Measurements from ENCODE around the gene FAM13A.

The FAM13A gene

DNA sequence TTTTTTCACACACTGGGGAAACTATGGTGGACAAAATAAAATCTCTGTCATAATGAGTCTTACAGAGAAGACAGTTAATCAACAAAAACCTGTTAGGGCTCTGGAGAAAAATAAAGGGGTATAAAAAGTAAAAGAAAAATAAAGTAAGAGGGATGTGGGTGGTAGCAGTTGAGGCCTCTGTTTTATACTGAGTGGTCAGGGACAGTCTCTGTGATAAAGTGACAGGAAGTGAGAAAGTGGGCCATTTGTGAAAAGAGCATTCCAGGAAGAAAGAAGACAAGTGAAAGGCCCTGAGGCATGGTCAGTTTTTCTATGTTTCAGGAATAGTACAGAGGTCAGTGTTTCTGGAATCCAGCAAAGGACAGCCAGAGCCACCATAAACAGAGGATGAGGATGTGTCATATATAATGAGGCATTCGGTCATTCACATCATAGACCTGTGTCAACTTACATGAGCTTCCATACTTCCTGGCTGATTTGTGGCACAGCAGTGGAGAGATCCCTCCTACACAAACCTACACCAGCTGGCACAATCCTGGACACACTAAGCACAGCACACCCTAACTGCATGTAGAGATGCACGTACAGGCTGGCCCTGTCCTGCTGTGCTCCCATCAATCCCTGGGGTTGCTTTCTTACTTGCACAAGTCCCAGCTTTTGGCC is 295.0 kb downstream of the FAM13A start:
- no peak for DNase-seq

DNA sequence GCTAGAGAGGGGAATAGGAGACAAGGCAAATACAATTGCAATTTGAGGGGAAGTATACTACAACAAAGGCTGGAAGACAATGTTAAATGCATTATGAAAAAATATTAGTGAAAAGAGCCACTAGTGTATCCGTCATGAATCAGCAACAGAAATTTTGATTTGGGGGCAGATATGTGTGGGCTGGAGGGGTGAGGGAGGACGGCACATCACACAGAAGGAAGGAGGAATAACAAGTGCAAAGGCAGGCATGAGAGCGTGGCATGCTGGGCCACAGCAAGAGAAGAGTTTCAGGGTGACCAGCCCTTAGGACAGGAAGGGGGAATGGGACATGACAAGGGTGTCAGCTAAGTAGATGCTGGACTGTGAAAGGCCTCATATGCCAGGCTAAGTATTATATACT is 295.6 kb downstream of the FAM13A start:
- DNase-seq, result no peak

DNA sequence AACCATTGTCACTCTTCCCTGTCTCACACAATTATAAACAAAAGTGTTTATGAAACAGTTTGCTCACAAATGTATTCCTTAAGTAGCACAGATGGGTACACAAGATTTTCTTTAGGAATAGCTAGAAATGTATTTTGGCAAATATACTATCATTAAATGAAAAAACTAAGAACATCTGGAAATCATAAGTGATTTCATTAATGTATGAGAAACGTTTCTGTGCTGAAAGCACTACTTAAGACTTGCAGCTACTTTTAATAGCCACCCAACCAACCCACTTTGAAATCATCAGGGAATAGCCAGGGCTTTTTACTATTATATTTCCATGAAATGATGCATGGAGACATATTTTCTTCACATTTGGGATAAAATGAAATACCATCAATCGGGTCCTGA is 297.1 kb downstream of the FAM13A start:
- DNase-seq, result no peak

DNA sequence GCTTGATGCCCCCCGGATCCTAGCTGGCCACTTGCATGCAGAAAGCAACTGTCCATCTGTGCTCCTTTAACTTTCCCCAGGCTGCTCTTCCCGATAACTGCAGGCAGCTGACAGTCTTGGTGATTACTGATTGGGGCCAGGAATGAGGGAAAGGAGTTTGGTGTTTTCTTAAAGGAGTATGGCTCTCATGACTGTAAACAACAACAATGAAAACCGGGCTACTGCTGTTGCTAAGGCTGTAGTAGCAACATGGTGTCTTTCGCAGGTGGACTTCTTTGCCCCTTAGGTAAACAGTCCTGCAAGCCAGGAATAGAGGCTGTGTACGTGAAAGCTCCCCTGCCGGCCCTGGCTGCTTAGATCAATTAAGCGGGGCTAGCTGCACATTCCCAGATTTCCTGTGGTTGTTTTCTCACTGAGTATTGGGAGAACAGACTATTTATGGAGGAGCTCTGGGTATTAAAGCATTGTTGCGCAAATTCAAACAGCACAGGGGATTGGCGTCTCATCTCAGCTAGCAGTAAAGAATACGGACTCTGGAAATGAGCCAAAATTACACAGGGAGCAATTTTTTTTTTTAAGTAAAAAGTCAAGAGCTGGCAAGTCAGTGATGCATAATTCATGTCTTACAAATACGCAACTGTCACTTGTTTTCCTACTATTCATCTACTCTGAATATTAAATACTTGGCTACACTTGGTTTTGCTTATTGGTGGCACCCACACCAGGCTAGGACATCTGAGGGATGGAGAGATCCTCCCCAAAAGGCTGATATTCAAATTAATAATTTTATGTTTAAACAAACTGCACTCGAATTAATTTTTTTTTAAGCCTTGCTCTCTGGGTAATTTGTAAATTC is 297.7 kb downstream of the FAM13A start:
- no peak for DNase-seq

DNA sequence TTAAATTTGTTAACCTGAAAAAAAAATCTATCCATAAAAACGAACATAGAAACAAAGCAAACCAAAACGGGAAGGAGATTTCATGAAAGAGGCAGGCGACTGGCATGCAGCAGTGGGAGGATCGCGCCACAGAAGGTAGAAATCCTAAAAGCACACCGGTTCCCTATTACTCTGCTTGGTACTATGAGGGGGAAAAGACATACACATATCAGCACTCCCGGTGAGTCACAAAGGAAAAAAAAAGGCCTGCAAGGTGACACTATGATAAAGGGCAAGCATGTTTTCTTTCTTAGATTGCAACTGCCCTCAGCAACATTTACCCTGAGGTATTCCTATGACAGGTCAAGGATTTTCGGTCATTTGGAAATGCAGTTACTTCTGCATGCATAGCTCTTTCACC is 298.7 kb downstream of the FAM13A start:
- no peak for DNase-seq

DNA sequence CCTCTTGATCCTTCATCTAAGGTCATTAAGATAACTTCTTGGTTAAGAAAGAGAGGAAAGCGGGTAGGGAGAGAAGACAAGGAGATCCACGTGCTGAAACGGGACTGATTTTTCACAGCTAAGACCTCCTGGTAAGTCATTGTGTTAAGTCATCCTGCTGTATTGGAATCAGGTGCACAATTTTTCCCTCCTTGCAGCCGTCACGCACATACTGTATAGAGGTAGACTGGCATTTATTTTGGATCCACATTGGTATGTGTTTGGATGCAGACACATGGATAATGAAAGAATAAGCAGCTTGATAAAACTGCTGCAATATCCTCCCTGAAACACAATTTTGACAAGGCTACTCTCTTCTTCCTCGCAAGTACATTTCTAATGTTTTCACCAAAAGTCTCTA is 299.2 kb downstream of the FAM13A start:
- no peak for DNase-seq

DNA sequence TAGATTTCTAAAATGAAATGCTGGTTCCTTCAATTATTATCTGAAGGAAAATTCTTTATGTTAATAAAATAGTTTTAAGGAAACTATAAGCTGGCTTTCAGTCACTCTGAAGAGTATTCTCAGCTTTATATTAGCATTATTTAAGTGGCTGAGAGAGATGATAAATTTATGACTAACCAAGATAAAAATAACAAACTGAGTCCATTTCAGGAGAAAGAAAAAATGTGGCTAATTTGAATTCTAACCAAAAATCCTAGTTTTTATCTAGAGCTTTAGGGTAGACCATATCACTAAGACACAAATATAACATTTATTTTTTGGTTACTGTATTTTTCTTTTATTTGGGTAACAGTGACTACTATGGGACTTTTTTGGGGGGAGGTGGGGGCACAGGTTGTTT is 299.9 kb downstream of the FAM13A start:
- no peak for DNase-seq

DNA sequence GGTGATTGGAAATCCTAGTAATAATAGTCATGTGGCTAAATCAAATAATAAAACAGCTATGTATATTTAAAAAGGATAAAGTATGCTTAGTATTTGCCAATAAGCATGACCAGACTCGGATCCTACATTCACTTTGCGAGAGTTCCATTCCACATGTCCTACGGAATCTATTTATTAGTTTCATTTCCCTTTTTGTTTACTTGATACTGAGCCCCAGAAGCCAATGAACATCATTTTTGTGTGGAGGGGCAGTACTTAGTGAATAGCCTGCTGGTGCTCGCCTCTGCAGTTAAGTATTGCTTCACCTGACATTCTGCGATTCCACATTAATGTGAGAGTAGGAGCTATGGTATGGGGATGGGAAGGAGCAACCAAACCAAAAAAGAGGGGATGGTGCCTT is 300.8 kb downstream of the FAM13A start:
- no peak for DNase-seq

DNA sequence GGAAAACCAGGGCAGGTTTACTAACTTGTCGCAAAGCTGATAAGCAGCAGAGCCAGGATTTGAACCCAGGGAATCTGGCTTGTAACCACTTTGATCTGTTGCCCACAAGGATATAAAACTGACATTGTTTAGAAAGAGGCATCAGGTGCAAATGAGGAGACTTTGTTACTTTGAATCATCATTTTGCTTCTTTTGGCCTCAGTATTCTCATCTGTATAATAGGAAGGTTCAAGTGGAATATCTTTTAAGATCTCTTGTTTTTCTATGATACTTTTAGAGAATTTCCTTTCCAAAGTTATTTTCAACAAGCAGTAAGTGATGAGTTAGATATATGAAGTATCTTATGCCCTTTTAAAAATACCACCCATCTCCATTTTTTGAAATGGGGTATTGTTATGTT is 301.5 kb downstream of the FAM13A start:
- DNase-seq, result no peak

DNA sequence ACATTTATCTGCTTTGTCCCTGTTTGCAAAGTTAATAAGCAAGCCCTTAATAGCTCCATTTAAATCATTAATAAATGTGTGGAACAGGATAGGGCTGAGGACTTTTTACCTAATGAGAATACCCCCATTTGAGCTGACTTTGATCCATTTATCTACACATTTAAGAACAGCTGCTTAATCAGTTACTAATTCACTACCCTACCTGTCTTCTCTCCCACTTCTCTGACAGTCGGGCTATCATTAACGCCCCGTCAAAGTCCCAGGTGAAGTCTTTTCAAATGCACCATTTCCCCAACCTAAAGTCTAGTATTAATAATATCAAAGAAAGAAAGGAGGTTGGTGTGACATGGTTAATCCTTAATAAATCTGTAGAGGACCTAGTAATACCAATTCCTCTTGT is 302.2 kb downstream of the FAM13A start:
- DNase-seq, result no peak

DNA sequence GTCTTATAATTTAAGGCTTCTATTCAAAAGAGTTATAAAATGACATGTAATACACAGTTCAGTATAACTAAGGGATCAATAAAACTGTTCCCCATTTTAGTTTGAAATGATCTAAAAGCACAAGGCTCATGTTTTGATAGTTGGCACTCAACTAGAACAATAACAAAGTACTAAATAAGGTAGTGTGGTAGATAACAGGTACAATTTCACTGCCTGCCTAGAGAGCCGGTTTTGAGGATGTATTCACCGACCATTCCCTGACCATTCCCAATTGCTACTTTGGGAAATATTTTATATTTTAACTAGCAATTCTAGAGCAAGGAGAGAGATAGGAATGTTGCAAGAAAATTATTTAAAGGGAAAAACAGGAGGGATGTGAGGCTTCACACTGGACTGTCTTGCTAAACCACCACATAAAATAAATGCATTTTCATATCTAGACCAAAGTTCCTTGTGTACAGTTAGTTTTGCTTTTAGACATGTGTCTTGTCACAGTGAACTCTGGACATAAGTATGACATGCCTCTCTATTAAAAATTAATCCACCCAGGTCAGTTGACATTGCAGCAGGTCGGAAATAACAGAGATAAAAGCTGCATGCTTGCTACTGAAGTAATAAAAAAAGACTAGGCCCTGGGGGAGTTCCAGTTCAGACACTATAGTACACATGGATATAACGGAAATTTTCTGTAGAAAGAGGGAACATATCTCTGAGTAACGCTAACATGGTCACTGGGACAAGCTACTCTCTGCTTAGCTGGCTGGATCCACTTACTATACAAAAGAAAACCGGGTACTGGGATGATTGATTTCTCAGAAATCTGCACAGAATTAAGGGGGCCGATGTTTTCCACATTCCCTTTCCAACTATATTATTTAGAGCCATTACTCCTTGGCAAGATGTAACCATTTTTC is 303.1 kb downstream of the FAM13A start:
- DNase-seq, result no peak

DNA sequence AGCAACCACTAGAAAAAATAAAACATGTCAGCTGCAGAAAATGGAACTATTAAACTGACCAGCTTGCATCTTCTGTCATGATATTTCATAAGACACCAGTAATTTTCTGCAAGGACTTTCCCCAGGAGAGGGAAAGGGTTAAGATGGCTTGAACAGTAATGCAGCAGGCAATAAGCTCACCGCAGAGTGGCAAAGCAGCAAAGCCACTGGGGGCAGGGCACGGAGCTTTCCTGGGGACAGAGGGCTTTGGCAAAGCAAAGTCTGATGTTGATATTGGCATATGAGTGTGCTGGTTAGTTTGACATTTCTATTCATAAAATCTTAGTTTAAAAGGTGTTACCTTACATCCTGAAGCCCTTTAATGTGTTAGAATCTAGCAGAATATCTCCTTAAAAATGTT is 304.2 kb downstream of the FAM13A start:
- no peak for DNase-seq

DNA sequence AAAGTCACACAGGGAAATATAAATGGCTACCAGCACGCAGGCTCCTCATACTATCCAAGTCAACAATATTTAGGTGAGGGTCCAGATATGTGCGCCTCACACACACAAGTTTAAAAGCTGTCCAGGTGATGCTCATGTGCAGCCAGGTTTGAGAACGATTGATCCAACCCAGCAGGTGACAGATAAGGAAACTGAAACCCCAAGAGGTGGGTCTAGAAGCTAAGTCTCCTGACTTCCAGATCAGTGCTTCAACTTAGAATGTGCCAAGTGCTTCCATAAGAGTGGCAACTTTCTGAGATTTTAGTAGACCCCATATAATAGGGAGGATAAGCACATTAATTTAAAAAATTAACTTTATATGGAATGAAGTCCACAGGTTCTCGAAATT is 304.9 kb downstream of the FAM13A start:
- no peak for DNase-seq

DNA sequence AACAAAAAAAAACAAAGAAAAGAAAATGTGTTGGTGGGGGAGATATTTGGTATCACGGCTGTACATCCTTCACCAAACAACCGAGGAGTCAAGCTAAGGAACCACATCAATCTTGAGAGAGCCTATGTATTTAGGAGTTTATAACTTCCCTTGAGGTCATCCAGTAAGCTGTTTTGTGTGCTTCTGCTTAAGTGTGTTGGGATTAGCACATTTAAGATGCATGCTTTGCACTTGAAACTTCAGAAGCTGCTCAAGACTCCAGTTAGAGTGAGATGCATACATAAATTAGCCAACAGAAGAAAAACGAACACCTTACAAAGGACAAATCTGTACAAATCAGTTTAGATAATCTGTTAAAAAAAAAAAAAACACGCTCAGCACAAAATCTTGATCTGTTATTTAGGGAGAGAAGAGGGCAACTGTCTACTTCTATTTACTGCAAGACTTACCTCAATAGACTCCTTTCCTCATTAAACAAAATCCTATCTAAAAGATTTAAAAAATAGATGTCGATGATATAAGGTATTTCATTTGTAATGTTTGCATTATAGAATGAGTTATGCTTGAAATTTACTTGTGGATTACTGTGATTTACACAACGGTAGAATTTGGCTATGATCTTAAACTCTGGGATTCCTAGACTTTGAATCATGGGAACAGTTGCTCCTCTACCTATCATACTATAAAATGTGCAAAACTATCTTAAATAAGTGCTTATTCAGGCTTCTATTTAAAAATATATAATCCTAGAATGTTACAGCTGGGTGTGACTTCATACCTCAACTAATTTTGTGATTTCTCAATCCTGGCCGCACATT is 305.5 kb downstream of the FAM13A start:
- no peak for DNase-seq

DNA sequence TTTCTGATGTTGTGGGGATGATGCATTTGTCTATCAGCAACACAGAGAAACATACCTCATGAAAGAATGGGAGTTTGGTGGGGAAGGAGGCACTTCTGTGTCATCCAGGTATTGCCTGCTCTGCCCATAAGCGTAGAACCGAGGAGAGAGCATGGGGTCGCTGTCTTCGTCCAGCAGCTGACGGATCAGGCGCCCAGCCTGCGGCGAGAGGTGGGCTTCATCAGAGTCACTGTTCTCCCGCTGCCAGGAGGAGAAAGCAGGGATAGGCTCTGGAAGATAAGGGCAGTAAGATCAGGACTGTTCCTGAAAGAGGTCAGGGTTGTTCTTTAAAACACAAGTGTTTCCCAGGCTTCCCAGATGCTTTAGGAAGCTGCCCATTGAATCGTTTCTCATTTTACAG is 306.6 kb downstream of the FAM13A start:
- DNase-seq, result no peak

DNA sequence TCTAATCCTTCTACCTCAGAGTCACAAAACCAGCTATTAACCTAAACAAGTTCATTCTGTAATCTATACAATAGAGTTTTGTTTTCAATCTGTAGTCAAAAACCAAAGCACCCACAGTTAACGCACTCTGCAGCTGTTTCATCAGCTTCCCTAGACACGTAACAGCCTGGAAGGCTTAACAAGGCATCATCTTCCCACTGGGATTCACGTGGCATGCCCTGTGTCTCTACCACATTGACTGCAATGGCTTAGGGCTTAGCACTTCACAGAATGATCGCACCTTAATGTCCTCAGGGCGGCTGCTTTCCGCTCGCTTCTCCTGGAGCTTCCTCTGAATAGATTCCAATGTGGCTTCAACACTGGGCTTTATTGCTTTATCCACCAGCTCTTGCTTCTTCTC is 309.6 kb downstream of the FAM13A start:
- no peak for DNase-seq

DNA sequence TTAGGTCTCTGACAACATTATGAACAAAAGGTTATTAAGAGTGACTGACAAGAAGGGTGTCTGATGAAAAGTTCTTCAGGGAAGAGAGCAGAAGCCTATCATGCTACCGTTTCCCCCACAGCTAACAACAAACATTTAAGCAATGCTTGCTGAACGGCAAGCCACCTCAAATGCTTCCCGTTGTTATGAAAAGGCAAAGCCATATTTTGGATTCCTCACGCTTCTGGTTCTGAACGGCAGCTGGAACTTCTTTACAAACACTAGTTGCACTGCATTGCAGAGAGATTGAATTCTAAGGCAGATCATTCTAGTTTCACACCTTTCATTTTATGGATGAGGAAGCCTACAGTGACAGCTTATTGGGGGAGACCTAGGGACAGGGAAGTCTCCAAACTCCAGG is 310.8 kb downstream of the FAM13A start:
- DNase-seq, result no peak

DNA sequence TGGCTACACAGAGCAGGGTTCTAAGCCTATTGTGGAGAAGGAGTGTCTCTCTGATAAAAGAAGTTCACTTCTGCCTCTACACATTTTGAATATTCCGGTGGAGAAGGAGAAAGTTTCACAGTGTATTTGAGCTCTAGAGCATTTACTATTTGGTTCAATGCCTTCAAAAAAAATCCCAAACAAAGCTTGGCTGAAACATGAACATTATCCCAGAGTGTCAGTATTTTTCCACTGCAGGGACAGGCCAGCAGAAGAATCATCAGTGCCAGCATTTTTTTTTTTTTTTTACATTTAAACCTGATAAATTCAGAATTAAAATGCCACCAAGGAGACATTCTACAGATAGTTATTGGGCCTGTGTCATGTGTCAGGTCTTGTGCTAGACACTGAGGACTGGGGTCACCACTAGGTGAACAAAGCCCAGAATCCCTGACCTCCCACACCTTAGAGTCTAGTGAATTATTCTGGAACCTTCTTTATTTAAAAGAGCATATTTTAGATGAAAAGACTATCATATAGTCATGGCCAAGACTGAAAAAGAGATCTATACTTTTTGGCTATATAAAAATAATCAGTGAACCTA is 311.3 kb downstream of the FAM13A start:
- DNase-seq, result no peak

DNA sequence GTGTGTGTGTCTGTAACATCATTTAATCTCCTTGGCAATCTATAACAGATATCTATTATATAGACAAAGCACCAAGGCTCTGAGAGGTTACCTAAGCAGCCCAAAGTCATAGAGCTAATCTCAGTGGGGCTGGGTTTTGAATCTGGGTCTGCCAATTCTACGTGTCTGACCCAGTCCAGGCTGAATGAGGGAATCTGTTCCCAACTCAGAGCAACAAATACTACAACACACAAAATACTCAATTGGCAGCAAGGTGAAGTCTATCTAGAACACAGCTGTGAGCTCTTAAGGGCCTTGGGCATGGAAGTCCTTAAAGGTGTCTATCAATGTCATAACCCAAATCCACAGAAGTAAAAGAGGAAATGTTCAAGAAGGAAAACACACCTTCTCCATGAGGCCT is 311.8 kb downstream of the FAM13A start:
- DNase-seq, result no peak

DNA sequence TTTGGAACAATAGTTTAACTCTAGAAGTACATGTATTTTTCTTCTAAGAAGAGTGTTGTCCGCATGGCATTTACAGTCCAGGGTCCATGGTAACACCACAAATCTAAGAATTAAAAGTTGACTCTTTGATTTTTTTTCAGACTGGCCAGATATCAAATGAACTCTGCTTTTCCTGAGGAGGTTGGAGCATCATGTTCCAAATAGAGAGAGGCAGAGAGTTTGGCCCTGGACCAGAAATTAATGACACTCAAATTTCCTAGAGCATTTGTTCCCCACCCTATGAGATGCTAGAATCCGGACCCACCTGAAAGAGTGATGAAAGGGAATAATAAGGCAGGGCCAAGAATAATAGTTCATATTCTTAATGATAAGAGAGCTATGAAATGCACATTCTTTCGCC is 312.4 kb downstream of the FAM13A start:
- no peak for DNase-seq

DNA sequence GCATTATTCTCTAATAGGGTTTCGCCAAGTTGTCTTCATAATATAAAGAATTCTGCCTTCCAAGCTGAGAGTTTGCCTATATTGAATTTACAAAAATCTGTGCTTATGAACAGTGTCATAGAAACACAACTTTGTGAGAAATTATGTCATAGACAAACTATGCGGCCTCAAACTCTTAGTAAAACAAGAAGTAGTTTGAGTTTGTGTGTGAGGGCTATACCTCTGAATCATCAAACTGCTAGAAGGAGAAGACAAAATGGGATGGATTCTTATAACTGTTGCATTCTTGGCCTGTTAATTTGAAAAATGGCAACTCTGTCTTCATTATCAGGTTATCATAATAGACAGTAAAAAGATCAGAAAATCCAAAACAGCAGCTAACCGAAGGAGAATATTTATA is 313.3 kb downstream of the FAM13A start:
- DNase-seq, result no peak

DNA sequence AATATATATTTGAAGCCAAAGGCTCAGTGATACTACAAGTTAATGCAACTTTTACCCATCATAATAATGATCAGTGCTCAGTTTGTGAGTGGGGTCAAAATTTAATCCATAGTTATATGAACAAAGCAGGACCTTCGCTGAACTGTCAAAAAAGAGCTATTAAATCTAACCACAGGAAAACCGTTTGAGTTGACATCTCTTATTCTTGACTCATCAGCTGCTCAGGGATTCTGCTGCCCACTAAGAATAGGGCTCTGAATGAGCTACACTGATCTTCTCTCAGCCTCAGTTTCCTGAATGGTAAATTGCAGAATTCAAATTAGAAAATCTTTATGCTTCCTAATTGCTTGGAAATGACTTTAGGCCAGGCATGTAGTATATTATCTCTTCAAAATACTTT is 314.4 kb downstream of the FAM13A start:
- no peak for DNase-seq
